Activated naive CD8-positive, alpha-beta T cell (primary cell): ENCODE results near the gene TXNRD2.

Experiments
- H3K27ac Mint-ChIP-seq: one replicate; pipeline ENCODE4 v1.8.0; 2021; ENCODE audit warnings: mixed read lengths
- H3K27me3 Mint-ChIP-seq: one replicate; pipeline ENCODE4 v1.8.0; 2021; ENCODE audit warnings: mixed read lengths
- H3K36me3 Mint-ChIP-seq: one replicate; pipeline ENCODE4 v1.8.0; 2021; ENCODE audit warnings: mixed read lengths
- H3K4me1 Mint-ChIP-seq: one replicate; pipeline ENCODE4 v1.8.0; 2021; ENCODE audit warnings: low read depth, mixed read lengths
- H3K4me3 Mint-ChIP-seq: one replicate; pipeline ENCODE4 v1.8.0; 2021; ENCODE audit warnings: mild to moderate bottlenecking, mixed read lengths
- H3K9me3 Mint-ChIP-seq: one replicate; pipeline ENCODE4 v1.8.0; 2021; ENCODE audit warnings: low read depth, mixed read lengths

The TXNRD2 gene

GRCh38 chr22:19983741-19984140 lies 42.1 kb upstream of the TXNRD2 start:
- no peaks in the 10 kb centered on the region for H3K36me3 Mint-ChIP-seq
- H3K4me3 Mint-ChIP-seq = no peak overlapping the region
- H3K9me3 Mint-ChIP-seq = no peaks in the 10 kb centered on the region
- no peaks in the 10 kb centered on the region for H3K27me3 Mint-ChIP-seq
- peaks cover 3% of the 10 kb centered on the region for H3K4me1 Mint-ChIP-seq
- no peak overlapping the region for H3K27ac Mint-ChIP-seq

GRCh38 chr22:19982991-19983578 lies 41.5 kb upstream of the TXNRD2 start:
- H3K36me3 Mint-ChIP-seq = no peaks in the 10 kb centered on the region
- H3K4me3 Mint-ChIP-seq = no peak overlapping the region
- no peak overlapping the region for H3K27ac Mint-ChIP-seq
- H3K4me1 Mint-ChIP-seq = peaks cover 3% of the 10 kb centered on the region
- no peaks in the 10 kb centered on the region for H3K9me3 Mint-ChIP-seq
- H3K27me3 Mint-ChIP-seq = no peaks in the 10 kb centered on the region

DNA sequence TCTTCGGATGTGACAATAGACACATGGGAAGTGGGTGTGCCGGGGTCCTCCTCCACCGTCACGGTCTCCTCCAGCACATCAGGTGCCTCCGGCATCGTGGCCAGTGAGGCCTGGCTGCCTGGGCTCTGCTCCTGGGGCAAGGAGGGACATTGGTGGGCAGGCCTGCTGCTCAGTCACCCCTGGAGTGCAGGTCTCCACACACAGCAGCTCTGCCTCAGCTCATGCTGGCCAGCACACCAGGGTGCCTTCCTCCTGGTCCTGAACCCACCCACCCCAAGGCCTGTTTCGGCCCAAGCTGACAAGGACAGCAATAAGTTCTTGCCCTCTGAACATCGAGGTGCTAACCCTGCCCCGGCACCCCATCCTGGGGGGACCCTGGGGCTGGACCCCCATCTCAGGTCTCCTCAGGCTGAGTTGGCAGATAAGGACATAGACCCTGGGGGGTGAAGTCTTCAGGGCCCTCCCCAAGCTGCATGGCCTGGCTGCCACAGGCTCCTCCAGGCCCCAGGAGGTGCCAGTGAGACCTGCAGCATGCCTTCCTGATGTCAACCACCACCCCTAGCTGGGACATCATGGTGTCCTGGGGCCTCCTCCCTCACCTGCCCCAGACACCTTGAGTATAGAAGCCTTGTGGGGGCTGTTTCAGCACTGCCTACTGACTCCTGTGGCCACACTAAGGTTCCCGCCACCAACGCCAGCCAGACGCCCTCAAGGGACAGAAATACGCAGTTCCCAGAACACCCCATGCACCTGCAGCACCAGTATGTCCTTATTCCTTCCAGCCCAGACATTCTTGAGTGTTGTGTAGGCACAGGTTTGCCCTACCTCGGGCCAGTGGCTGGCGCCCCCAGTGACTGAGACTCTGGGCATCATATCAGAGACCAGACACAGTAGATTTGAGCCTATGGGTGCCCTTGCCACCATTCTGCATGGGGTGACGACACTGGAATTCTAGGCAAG lies 40.6 kb upstream of the TXNRD2 start:
- Mint-ChIP-seq H3K9me3 (no peaks in the 10 kb centered on the region), H3K36me3 (no peaks in the 10 kb centered on the region), H3K27me3 (no peaks in the 10 kb centered on the region), H3K4me3 (no peak overlapping the region), H3K4me1 (peaks cover 3% of the 10 kb centered on the region), H3K27ac (no peak overlapping the region)

DNA sequence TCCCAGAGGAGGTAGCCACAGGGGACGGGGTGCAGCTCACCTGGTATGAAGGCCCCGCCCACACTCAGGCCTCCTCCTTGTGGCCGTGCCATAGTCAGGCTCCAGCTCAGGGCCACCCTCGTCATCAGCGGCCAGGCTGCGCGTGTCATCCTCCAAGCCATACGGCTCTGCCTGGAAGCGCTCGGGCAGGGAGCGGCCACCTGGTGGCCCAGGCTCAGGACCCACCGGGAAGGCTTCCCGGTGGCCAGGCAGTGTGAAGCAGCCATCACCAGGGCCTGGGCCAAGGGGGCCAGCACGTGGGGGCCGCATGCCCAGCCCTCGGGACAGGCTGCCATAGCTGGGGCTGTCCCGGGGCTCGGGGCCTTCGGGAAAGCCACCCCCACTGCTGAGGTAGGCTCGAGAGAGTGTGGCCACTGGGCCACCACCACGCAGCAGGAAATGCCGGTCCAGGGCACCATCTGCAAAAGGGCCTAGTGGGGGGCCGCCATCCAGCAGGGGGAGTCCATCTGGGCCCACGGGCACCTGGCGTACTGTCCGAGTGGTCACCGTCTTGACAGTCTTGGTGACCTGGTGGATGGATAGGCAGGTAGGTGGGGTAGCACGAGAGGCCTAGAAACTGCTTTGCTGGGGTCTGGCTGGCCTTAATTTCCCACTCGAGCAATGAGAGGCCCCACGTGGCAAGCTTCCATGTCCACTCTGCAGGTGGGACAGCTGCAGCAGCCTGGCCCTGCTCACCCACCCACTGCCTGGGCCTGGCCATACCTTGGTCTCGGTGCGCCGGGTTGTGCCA lies 39.7 kb upstream of the TXNRD2 start:
- Mint-ChIP-seq H3K27ac (no peak overlapping the region), H3K4me3 (no peak overlapping the region), H3K36me3 (no peaks in the 10 kb centered on the region), H3K27me3 (no peaks in the 10 kb centered on the region), H3K4me1 (peaks cover 2% of the 10 kb centered on the region), H3K9me3 (no peaks in the 10 kb centered on the region)

GRCh38 chr22:19980766-19981165 lies 39.1 kb upstream of the TXNRD2 start:
- Mint-ChIP-seq H3K36me3 (no peaks in the 10 kb centered on the region), H3K4me3 (no peak overlapping the region), H3K4me1 (no peaks in the 10 kb centered on the region), H3K9me3 (no peaks in the 10 kb centered on the region), H3K27ac (no peak overlapping the region), H3K27me3 (no peaks in the 10 kb centered on the region)

- Mint-ChIP-seq H3K36me3 (no peaks in the 10 kb centered on the region), H3K4me3 (no peak overlapping the region), H3K27ac (no peak overlapping the region), H3K9me3 (no peaks in the 10 kb centered on the region), H3K4me1 (peaks cover 4% of the 10 kb centered on the region), H3K27me3 (no peaks in the 10 kb centered on the region)
Measured at GRCh38 chr22:19979712-19980493, 38.3 kb upstream of the TXNRD2 start.

DNA sequence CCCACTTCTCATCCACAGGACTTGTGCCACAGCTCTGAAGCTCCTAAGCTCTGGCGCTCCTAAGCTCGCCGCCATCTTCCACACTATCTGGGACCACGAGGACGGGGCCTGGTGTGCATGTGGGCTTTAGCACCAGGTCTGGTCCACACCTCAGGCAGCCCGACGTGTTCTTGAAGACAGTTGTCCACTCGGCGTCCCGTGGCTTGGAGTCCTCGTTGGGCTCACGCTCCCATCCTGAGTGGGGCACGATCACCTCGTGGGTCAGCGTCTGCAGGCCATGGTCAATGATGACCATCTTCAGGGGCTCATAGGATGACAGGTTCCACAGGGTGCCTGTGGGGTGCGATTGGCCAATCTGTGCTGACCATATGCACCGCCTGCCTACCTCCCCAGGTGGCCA lies 37.1 kb upstream of the TXNRD2 start:
- no peaks in the 10 kb centered on the region for H3K9me3 Mint-ChIP-seq
- H3K36me3 Mint-ChIP-seq = no peaks in the 10 kb centered on the region
- H3K27me3 Mint-ChIP-seq = no peaks in the 10 kb centered on the region
- peaks cover 5% of the 10 kb centered on the region for H3K4me1 Mint-ChIP-seq
- no peak overlapping the region for H3K27ac Mint-ChIP-seq
- H3K4me3 Mint-ChIP-seq = no peak overlapping the region

DNA sequence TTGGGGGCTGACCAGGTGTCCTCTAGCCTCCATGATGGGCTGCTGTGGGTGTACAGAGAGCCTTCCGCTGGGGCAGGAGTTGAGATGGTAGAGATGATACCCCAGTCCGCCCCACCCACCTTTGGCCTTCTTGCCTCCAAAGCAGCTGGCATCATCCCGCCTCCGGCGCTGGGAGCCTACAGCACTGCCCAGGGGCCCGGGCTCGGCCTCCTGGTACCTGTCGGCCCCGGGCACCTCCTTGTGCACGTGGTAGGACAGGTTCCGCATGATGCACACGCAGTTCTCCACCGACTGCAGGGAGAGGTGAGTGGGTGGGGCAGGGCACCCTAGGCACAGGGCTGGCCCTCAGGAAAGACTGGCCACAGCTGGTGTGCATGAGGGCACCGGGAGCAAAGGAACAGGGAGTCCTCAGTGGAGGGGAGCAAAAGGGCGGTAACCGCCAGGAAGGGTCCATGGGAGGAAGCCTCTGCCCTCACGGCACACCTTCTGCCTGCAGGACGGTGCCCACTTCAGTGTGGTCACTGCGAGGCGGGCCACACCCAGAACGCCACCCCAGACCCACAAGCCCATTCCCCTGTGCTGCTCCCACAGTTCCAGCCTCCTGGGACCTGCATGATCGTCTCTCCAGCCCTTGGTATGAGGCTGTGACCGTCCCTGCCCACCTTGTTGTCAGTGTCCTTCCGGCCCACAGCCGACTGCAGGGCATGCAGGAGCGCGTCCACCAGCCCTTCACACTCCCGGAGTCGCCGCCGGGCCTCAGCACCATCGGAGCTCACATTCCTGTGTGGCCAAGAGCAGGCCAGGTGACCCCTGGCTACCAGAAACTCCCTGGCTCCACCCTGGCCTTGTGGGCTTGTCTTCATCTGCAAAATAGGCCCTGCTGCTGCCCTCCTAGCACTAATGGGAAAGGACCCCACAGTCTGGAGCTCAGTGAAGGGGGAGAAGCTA lies 36.0 kb upstream of the TXNRD2 start:
- Mint-ChIP-seq H3K4me3 (no peak overlapping the region), H3K27me3 (no peaks in the 10 kb centered on the region), H3K4me1 (peaks cover 5% of the 10 kb centered on the region), H3K36me3 (no peaks in the 10 kb centered on the region), H3K9me3 (no peaks in the 10 kb centered on the region), H3K27ac (no peak overlapping the region)

DNA sequence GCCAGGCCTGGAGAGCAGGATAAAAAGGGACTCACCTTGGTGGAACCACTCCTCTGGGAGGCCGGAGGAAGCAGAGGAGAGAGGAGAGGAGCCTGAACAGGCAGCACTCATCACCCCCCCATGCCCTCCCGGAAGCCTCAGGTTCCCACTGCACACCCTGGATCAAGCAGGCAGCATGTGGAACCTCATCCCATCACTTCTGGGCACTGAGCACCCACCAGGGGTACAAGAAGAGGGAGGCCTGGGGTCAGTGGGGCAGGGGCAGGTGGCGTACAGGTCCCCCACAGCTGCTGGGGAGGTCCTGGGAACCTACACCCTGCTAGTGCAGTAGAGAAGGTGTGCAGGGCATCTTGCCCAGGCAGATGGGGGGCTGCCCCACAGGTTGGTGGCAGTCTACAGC lies 35.1 kb upstream of the TXNRD2 start:
- H3K36me3 Mint-ChIP-seq = no peaks in the 10 kb centered on the region
- peaks cover 7% of the 10 kb centered on the region for H3K4me1 Mint-ChIP-seq
- H3K4me3 Mint-ChIP-seq = no peak overlapping the region
- H3K27me3 Mint-ChIP-seq = no peaks in the 10 kb centered on the region
- no peaks in the 10 kb centered on the region for H3K9me3 Mint-ChIP-seq
- no peak overlapping the region for H3K27ac Mint-ChIP-seq

DNA sequence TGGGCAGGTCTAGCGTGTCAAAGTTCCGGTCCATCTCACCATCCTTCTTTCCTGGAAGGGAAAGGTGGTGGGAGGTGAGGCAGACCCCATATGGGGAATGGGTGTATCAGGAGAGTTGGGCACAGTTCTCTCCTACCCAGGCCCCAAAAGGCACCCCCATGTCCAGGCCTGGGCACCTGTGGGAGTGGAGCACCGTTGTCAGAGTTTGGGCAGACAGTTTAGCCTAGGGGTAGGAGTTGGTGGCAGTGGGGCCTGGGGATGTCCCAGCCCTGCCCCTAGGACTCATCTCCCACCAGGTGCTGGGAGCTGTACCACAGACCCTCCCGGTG lies 34.1 kb upstream of the TXNRD2 start:
- Mint-ChIP-seq H3K9me3 (no peaks in the 10 kb centered on the region), H3K27ac (no peak overlapping the region), H3K27me3 (no peaks in the 10 kb centered on the region), H3K4me1 (peaks cover 12% of the 10 kb centered on the region), H3K36me3 (no peaks in the 10 kb centered on the region), H3K4me3 (no peak overlapping the region)

DNA sequence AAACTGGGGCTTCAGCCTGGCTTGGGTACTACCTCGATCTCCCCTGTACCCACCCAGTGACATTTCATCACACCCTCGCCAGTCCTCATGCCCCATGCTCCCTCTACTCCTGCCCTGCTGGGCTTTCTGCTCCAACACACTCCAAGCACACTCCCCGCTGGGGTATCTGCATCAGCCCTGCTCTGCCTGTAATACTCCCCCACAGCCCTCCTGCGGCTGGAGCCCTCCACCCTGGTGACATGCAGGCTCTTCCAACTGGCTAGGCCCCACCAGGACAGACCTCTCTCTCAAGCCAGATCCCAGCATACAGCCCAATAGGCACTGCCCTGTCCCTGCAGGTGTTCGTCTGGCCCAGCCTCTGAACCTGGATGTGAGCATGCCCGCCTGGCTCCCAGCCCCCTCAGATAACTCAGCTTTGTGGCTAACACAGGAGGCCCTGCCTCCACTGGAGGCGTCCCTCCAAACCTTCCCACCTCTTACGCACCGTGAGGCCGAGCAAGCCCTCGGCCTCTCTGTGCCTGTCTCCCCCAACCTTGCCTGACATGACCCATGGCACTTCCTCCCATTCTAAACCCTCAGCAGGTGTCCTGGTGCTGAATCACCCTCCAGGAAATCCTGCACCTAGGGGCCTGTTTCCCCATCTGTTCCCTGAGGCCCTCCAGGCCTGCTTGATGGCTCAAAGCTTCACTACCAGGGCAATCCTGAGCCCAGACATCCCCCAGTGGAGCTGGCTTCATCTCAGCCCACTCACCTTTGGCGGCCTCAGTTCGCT lies 33.5 kb upstream of the TXNRD2 start:
- no peak overlapping the region for H3K27ac Mint-ChIP-seq
- no peaks in the 10 kb centered on the region for H3K9me3 Mint-ChIP-seq

DNA sequence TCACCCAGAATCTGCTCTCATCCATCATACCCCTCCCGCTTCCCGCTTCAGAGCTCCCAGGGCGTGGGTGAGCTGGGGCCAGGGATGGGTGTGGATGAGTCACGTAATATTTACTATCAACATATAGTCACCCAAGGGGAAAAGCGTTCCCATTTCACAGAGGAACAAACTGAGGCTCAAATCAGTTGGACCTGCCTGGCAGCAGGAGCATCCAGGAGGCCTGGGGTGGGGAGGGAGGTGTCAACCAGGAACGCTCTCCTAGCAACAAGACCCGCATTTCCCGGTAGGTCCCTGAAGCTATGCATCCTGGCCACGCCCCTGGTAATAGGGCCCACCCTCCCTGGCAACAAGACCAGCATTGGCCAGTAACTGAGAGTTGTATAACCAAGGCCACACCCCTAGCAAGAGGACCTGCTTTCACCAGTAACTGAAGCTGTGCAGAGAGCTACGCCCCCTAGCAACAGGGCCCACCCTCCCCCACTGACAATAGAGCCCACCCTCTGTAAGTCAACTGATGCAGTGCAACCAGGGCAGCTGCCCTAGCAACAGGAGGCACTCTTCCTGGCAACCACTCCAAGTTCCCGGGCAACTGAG lies 32.7 kb upstream of the TXNRD2 start:
- no peaks in the 10 kb centered on the region for H3K9me3 Mint-ChIP-seq
- no peak overlapping the region for H3K27ac Mint-ChIP-seq
- no peak overlapping the region for H3K4me3 Mint-ChIP-seq
- peaks cover 14% of the 10 kb centered on the region for H3K4me1 Mint-ChIP-seq
- no peaks in the 10 kb centered on the region for H3K27me3 Mint-ChIP-seq
- H3K36me3 Mint-ChIP-seq = no peaks in the 10 kb centered on the region

More for the DNA sequence above, 33.5 kb upstream of the TXNRD2 start:
- no peak overlapping the region for H3K4me3 Mint-ChIP-seq
- no peaks in the 10 kb centered on the region for H3K36me3 Mint-ChIP-seq
- H3K4me1 Mint-ChIP-seq = peaks cover 14% of the 10 kb centered on the region
- H3K27me3 Mint-ChIP-seq = no peaks in the 10 kb centered on the region
